K562 (cell line): Measurements from ENCODE around the gene TMEM120B. TPM values are rescaled to one million over a fixed set of nuclear protein-coding genes. Genes with fewer than 3 reads are reported as not detected.
A peak's percentile ranks its signal among the peaks of the same experiment; 100 is the strongest.

Source experiments
- DACH1 ChIP-seq: fragments of 450-650 bp; IDR thresholded peaks from 2 replicates; pipeline ENCODE4 v1.6.1; 2018; ENCODE audit not compliant: partially characterized antibody
- E2F6 ChIP-seq, 2 experiments: IDR thresholded peaks; 2 replicates each; pipeline ENCODE4 v1.6.1; 2011; ENCODE audit warnings: borderline replicate concordance in 1 of 2, control low read depth in 1 of 2, low read depth in 1 of 2, low read length in 1 of 2, mild to moderate bottlenecking in 1 of 2, mixed read lengths in 1 of 2, moderate library complexity in 1 of 2; ENCODE audit not compliant: insufficient read depth in 1 of 2, insufficient read length in 1 of 2, poor library complexity in 1 of 2, severe bottlenecking in 1 of 2; ENCODE audit errors: extremely low read depth in 1 of 2
- EP300 ChIP-seq: IDR thresholded peaks from 2 replicates; pipeline ENCODE4 v1.6.1; 2012; ENCODE audit warnings: low read length, improper control_type of control experiment
- FOXM1 ChIP-seq, 2 experiments: fragments of 450-650 bp in 1 of 2; sonication (generic) in 1 of 2; formaldehyde crosslinking in 1 of 2; IDR thresholded peaks; 2 replicates each; pipeline versions ENCODE4 v1.6.1 to v1.9.0; 2017 to 2022; ENCODE audit warnings: low read depth in 2 of 2, mild to moderate bottlenecking in 2 of 2, missing genetic modification reagents in 1 of 2, moderate library complexity in 1 of 2
- ID3 ChIP-seq, 2 experiments: fragments of 250-450 bp in 1 of 2; fragments of 450-650 bp in 1 of 2; sonication (Bioruptor Pico) in 1 of 2; IDR thresholded peaks; 2 replicates each; pipeline versions ENCODE4 v1.6.1 to v1.8.0; 2016 to 2021; ENCODE audit warnings: mild to moderate bottlenecking in 2 of 2, moderate library complexity in 2 of 2, missing compliant biosample characterization in 1 of 2, missing genetic modification characterization in 1 of 2
- MTA3 ChIP-seq: fragments of 450-650 bp; formaldehyde crosslinking; IDR thresholded peaks from 2 replicates; pipeline ENCODE4 v1.6.1; 2017; ENCODE audit warnings: mild to moderate bottlenecking, borderline replicate concordance
- NFXL1 ChIP-seq: fragments of 450-650 bp; formaldehyde crosslinking; IDR thresholded peaks from 2 replicates; pipeline ENCODE4 v1.4.0; 2021; ENCODE audit warnings: mild to moderate bottlenecking
- SUPT5H ChIP-seq: fragments of 450-650 bp; IDR thresholded peaks from 2 replicates; pipeline ENCODE4 v1.6.1; 2016
- ZFP30 ChIP-seq: fragments of 250-450 bp; sonication (Bioruptor Pico); IDR thresholded peaks from 2 replicates; pipeline ENCODE4 v1.8.0; 2022; ENCODE audit warnings: moderate library complexity, mild to moderate bottlenecking, inconsistent platforms, borderline replicate concordance
- ZFP91 ChIP-seq: sonication (generic); formaldehyde crosslinking; IDR thresholded peaks from 2 replicates; pipeline ENCODE4 v1.8.0; 2022; ENCODE audit warnings: mild to moderate bottlenecking, missing genetic modification reagents
- ZNF445 ChIP-seq: fragments of 250-450 bp; sonication (Bioruptor Pico); IDR thresholded peaks from 2 replicates; pipeline ENCODE4 v1.4.0; 2020; ENCODE audit warnings: low read depth, mild to moderate bottlenecking, moderate library complexity
- polyA plus RNA-seq, 8 experiments: library from polyadenylated mRNA; depleted of rRNA in 4 of 8; stranded (reverse) in 5 of 8; unstranded in 3 of 8; fragments of >200 nt; fragmentation: Nextera tagmentation in 2 of 8; fragmentation: Illumina TruSeq in 1 of 8; extraction: Ambion mirVana in 2 of 8; extraction: Trizol in 1 of 8; gene quantifications; 2 replicates each; pipeline versions ENCODE4 v1.2.1 to v1.2.3, GENCODE V29; 2011 to 2014; ENCODE audit warnings: inconsistent platforms in 1 of 8, missing spikeins in 1 of 8
- total RNA-seq, 7 experiments: library from RNA; depleted of rRNA in 6 of 7; stranded (reverse); fragments of >200 nt in 6 of 7; fragmentation: Illumina TruSeq in 2 of 7; extraction: Trizol in 2 of 7; gene quantifications; 2 replicates each; pipeline versions ENCODE4 v1.2.1 to v1.2.3, GENCODE V29; 2011 to 2021; ENCODE audit warnings: low replicate concordance in 1 of 7
- TF ChIP-seq, protein P1 (sequence below): IDR thresholded peaks from 2 replicates; pipeline ENCODE4 v1.6.1; 2011; ENCODE audit warnings: borderline replicate concordance, low read depth, mild to moderate bottlenecking, moderate library complexity, low read length; ENCODE audit not compliant: insufficient read depth, poor library complexity, severe bottlenecking
- TF ChIP-seq, protein P2 (sequence below): fragments of 450-650 bp; IDR thresholded peaks from 2 replicates; pipeline ENCODE4 v1.6.1; 2018; ENCODE audit not compliant: partially characterized antibody
- TF ChIP-seq, protein P3 (sequence below), 3 experiments: fragments of 200-800 bp in 1 of 3; sonication (Bioruptor generic) in 1 of 3; sonication (generic) in 1 of 3; formaldehyde crosslinking in 1 of 3; IDR thresholded peaks; 2 replicates each; pipeline versions ENCODE4 v1.6.1 to v1.8.0; 2016 to 2022; ENCODE audit warnings: mild to moderate bottlenecking in 2 of 3, missing compliant biosample characterization in 2 of 3, missing genetic modification characterization in 2 of 3, missing genetic modification reagents in 1 of 3

TMEM120B gene
- total and polyA plus RNA-seq, 9 of the 15 experiments (the other 6 are each of a cell fraction or from before 2014, with no cell fraction given), result 1.7 to 18.6 (median 7.4) TPM

DNA sequence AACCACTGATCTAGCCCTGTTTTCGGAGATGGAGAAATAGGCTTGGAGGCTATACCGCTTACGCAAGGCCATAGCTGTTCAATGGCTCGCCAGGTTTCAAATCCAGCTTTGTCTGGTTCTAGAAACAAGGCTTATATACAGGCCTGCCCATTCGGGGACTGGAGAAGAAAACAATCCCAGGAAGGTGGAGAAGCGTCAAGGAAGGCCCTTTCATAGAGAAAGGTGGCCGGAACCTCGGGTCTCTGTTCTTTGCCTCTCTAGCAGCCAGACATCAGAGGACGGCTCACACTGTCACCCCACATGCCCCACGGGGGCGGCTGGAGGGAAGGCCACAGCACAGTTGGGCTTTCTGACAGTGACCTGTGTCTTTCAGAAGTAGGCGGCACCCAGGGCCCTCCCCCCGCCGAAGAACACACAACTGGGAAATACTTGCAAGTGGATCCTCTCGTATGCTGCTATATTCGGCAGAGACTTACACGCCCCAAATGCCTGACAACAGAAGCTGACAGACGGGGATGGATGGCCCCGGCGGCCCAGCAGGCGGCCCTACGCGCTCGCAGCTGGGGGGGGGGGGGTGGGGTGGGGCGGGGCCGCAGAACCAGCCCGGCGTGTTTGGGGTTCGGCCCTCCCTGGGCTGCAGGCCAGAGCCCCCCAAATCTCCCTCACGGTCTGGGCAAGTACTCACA lies 86.7 kb downstream of the TMEM120B start (continued):
- TF ChIP-seq, protein P1, sequence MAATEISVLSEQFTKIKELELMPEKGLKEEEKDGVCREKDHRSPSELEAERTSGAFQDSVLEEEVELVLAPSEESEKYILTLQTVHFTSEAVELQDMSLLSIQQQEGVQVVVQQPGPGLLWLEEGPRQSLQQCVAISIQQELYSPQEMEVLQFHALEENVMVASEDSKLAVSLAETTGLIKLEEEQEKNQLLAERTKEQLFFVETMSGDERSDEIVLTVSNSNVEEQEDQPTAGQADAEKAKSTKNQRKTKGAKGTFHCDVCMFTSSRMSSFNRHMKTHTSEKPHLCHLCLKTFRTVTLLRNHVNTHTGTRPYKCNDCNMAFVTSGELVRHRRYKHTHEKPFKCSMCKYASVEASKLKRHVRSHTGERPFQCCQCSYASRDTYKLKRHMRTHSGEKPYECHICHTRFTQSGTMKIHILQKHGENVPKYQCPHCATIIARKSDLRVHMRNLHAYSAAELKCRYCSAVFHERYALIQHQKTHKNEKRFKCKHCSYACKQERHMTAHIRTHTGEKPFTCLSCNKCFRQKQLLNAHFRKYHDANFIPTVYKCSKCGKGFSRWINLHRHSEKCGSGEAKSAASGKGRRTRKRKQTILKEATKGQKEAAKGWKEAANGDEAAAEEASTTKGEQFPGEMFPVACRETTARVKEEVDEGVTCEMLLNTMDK, result peak; percentile 33
- no peak for TF ChIP-seq ZFP30 (CRISPR knock-in tag)
- TF ChIP-seq FOXM1 (IDR thresholded peaks at IDR 0.05; ENCODE audit: low read depth), result no peak
- no peak for TF ChIP-seq FOXM1 (CRISPR knock-in tag; IDR thresholded peaks at IDR 0.05; ENCODE audit: low read depth)
- TF ChIP-seq, protein P2, sequence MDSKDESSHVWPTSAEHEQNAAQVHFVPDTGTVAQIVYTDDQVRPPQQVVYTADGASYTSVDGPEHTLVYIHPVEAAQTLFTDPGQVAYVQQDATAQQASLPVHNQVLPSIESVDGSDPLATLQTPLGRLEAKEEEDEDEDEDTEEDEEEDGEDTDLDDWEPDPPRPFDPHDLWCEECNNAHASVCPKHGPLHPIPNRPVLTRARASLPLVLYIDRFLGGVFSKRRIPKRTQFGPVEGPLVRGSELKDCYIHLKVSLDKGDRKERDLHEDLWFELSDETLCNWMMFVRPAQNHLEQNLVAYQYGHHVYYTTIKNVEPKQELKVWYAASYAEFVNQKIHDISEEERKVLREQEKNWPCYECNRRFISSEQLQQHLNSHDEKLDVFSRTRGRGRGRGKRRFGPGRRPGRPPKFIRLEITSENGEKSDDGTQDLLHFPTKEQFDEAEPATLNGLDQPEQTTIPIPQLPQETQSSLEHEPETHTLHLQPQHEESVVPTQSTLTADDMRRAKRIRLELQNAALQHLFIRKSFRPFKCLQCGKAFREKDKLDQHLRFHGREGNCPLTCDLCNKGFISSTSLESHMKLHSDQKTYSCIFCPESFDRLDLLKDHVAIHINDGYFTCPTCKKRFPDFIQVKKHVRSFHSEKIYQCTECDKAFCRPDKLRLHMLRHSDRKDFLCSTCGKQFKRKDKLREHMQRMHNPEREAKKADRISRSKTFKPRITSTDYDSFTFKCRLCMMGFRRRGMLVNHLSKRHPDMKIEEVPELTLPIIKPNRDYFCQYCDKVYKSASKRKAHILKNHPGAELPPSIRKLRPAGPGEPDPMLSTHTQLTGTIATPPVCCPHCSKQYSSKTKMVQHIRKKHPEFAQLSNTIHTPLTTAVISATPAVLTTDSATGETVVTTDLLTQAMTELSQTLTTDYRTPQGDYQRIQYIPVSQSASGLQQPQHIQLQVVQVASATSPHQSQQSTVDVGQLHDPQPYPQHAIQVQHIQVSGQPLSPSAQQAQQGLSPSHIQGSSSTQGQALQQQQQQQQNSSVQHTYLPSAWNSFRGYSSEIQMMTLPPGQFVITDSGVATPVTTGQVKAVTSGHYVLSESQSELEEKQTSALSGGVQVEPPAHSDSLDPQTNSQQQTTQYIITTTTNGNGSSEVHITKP, result peak; percentile 5
- peak; percentile 57 for TF ChIP-seq EP300
- TF ChIP-seq DACH1, result no peak
- TF ChIP-seq, protein P3, sequence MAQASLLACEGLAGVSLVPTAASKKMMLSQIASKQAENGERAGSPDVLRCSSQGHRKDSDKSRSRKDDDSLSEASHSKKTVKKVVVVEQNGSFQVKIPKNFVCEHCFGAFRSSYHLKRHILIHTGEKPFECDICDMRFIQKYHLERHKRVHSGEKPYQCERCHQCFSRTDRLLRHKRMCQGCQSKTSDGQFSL (CRISPR knock-in tag; IDR thresholded peaks at IDR 0.05), result no peak
- TF ChIP-seq, protein P3 (tag; IDR thresholded peaks at IDR 0.05), result peak in 1 of 2 experiments; percentile 99; a peak in 2 of 4 replicates
- no peak for TF ChIP-seq NFXL1 (CRISPR knock-in tag)
- TF ChIP-seq MTA3, result no peak
- no peak for TF ChIP-seq ZFP91
- TF ChIP-seq SUPT5H, result no peak
- TF ChIP-seq E2F6 (IDR thresholded peaks at IDR 0.05; ENCODE audit: borderline replicate concordance in 1 of 2, extremely low read depth in 1 of 2, insufficient read depth in 1 of 2, insufficient read length in 1 of 2, low read depth in 1 of 2, low read length in 1 of 2, poor library complexity in 1 of 2, severe bottlenecking in 1 of 2), result peak in 1 of 2 experiments; percentile 80
- no peak for TF ChIP-seq ZNF445 (CRISPR knock-in tag)
- TF ChIP-seq ID3 (CRISPR knock-in tag; IDR thresholded peaks at IDR 0.05), result no peak
- no peak for TF ChIP-seq ID3 (tag; IDR thresholded peaks at IDR 0.05)
